H1 (cell line): Measurements from ENCODE around the gene MAK.

Source experiments
- ATF3 ChIP-seq: IDR thresholded peaks from 2 replicates; pipeline ENCODE4 v1.6.1; 2011; ENCODE audit warnings: low read depth, mild to moderate bottlenecking, low read length; ENCODE audit not compliant: insufficient read depth
- CBX5 ChIP-seq: fragments of 300-800, 300-1000 bp; sonication (generic); IDR thresholded peaks from 2 replicates; pipeline ENCODE4 v1.7.1; 2016; ENCODE audit warnings: antibody characterized with exemption, low read length, low read depth
- EZH2 ChIP-seq: fragments of 200-600 bp; sonication (generic); IDR thresholded peaks from 2 replicates; pipeline ENCODE4 v1.7.1; 2012; ENCODE audit warnings: low read depth, mild to moderate bottlenecking, moderate library complexity, low read length, inconsistent platforms; ENCODE audit not compliant: severe bottlenecking
- POLR2A ChIP-seq, 2 experiments: IDR thresholded peaks; 1 replicate in 1 of 2; 2 replicates in 1 of 2; pipeline ENCODE4 v1.6.1; 2011; ENCODE audit warnings: low read depth in 2 of 2, low read length in 2 of 2, mild to moderate bottlenecking in 2 of 2; ENCODE audit errors: control extremely low read depth in 1 of 2

DNA sequence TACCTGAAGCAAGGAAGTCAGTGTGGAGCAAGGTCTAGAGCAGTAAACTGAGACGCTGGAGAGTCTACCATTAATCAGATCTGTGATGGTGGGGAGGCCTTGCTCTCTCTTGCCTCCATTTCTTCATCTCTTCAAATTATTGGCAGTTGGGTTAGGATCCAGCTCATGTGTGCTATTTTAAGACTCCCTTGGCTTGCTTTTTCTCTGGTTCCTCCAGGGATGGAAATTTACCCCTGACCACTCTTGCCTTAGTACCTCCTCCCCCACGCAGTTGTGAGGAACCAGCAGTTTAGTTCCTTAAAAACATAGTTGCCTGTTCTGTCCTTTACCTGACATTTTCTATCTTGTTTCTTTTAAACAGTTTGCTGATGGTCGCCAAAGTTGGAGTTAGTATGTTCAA is 108.1 kb downstream of the MAK start:
- TF ChIP-seq CBX5 (no peak), EZH2 (no peak), POLR2A (IDR thresholded peaks at IDR 0.05; ENCODE audit: control extremely low read depth in 1 of 2, low read depth in 2 of 2, low read length in 2 of 2) (no peak), ATF3 (no peak)
